Measurements from ENCODE around the gene WHRN. TPM values are rescaled to one million over a fixed set of nuclear protein-coding genes. Genes with fewer than 3 reads are reported as not detected.

WHRN gene
- total RNA-seq, 2 experiments from 2014 or later: 0.19 to 2.1 TPM

DNA sequence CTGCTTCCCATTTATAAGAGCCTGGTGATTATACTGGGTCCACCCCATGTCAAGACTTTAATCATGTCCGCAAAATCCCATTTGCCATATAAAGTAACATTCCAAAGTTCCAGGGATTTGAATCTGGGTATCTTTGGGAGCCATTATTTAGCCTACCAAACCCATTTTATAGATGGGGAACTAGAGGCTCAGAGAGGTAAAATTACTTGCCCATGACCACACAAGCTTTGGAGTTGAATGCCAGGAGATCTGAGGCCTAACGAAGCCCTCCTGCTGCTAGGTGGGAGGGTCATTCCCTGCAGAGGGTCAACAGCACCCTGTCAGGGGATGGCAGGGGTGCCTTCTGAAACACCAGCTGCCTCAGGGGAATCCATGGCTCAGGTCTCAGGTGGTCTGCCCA lies 104.5 kb downstream of the WHRN start:
- CTCF ChIA-PET (ENCODE audit: unreplicated experiment): no interaction called here
- peaks cover 18% of the 10 kb centered on the region for H3K79me2 ChIP-seq (ENCODE audit: insufficient read depth, low read depth, low read length)
- H3K36me3 ChIP-seq (ENCODE audit: insufficient read depth, low read length): peaks cover 5% of the 10 kb centered on the region; the same call in 1 of the 2 replicates
- TF ChIP-seq EZH2phosphoT487 (IDR thresholded peaks at IDR 0.05; ENCODE audit: borderline replicate concordance, low read depth, low read length): no peak
- TF ChIP-seq, protein P1, sequence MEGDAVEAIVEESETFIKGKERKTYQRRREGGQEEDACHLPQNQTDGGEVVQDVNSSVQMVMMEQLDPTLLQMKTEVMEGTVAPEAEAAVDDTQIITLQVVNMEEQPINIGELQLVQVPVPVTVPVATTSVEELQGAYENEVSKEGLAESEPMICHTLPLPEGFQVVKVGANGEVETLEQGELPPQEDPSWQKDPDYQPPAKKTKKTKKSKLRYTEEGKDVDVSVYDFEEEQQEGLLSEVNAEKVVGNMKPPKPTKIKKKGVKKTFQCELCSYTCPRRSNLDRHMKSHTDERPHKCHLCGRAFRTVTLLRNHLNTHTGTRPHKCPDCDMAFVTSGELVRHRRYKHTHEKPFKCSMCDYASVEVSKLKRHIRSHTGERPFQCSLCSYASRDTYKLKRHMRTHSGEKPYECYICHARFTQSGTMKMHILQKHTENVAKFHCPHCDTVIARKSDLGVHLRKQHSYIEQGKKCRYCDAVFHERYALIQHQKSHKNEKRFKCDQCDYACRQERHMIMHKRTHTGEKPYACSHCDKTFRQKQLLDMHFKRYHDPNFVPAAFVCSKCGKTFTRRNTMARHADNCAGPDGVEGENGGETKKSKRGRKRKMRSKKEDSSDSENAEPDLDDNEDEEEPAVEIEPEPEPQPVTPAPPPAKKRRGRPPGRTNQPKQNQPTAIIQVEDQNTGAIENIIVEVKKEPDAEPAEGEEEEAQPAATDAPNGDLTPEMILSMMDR (conservative IDR thresholded peaks at IDR 0.05; ENCODE audit: low read length): no peak
- no peaks in the 10 kb centered on the region for H4K20me1 ChIP-seq (ENCODE audit: insufficient read depth, low read length)
- no TSS peak for BruUV-seq (replicated peaks)
- H2AFZ ChIP-seq (ENCODE audit: low read length): no peak overlapping the region
- no peak overlapping the region for H3K4me3 ChIP-seq (ENCODE audit: low read depth, low read length, poor library complexity, severe bottlenecking)
- no peaks in the 10 kb centered on the region for H3K9me3 ChIP-seq (ENCODE audit: low read length)
- no peak for DNase-seq (ENCODE audit: low spot score)
- no peak overlapping the region for H3K27ac ChIP-seq (ENCODE audit: low read depth, low read length, poor library complexity, severe bottlenecking)
- POLR2A ChIA-PET: interaction anchor here (0.5 to 1.3 kb wide), 3 partner anchors 32 to 581 kb away, joined by 3 read pairs; no protein-coding TSS in a partner anchor
- H3K4me1 ChIP-seq (ENCODE audit: insufficient read depth, low read length, poor library complexity, severe bottlenecking): peaks cover 29% of the 10 kb centered on the region
- H3K9me2 ChIP-seq (ENCODE audit: insufficient read depth, low read length): no peaks in the 10 kb centered on the region
- intact Hi-C loops (cut with micrococcal nuclease; ENCODE audit: unreplicated experiment): no loop called here
- H3K4me2 ChIP-seq (ENCODE audit: low read length): no peak overlapping the region

DNA sequence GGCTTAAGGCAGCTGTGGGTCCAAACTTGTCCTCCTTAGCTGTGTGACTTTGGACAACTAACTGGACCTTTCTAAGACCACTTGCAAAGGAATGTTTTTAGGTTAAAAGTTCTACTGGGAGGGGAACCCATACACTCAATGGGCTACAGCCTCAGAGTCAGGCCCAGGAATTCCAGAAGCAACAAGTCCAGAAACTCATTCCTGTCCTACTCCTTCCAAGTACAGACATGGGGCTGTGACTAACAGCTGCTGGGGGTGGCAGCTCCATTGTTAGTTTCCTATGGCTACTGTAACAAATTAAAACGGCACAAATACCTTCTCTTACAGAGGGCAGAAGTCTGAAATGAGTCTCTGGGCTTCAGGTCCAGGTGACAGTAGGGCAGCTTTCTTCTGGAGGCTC lies 105.1 kb downstream of the WHRN start:
- Histone ChIP-seq H2AFZ (ENCODE audit: low read length) (no peak overlapping the region), H3K4me1 (ENCODE audit: insufficient read depth, low read length, poor library complexity, severe bottlenecking) (peaks cover 35% of the 10 kb centered on the region), H3K9me3 (ENCODE audit: low read length) (no peaks in the 10 kb centered on the region), H4K20me1 (ENCODE audit: insufficient read depth, low read length) (no peaks in the 10 kb centered on the region), H3K4me2 (ENCODE audit: low read length) (no peak overlapping the region), H3K9me2 (ENCODE audit: insufficient read depth, low read length) (no peaks in the 10 kb centered on the region), H3K36me3 (ENCODE audit: insufficient read depth, low read length) (peaks cover 9% of the 10 kb centered on the region; the same call in 1 of the 2 replicates), H3K4me3 (ENCODE audit: low read depth, low read length, poor library complexity, severe bottlenecking) (no peak overlapping the region), H3K27ac (ENCODE audit: low read depth, low read length, poor library complexity, severe bottlenecking) (no peak overlapping the region), H3K79me2 (ENCODE audit: insufficient read depth, low read depth, low read length) (peaks cover 23% of the 10 kb centered on the region)
- TF ChIP-seq, protein P1 (conservative IDR thresholded peaks at IDR 0.05; ENCODE audit: low read length): no peak
- no TSS peak for BruUV-seq (replicated peaks)
- ChIA-PET CTCF (ENCODE audit: unreplicated experiment) (interaction anchor here (0.9 kb wide), 1 partner anchor 14 kb away, joined by 4 read pairs; no protein-coding TSS in a partner anchor), POLR2A (interaction anchor here (0.5 to 1.4 kb wide), 6 partner anchors 11 to 582 kb away, joined by 3 to 6 read pairs (median 4); partner anchors contain the start of gene AKNA)
- intact Hi-C loops (cut with micrococcal nuclease; ENCODE audit: unreplicated experiment): no loop called here
- DNase-seq (ENCODE audit: low spot score): no peak

DNA sequence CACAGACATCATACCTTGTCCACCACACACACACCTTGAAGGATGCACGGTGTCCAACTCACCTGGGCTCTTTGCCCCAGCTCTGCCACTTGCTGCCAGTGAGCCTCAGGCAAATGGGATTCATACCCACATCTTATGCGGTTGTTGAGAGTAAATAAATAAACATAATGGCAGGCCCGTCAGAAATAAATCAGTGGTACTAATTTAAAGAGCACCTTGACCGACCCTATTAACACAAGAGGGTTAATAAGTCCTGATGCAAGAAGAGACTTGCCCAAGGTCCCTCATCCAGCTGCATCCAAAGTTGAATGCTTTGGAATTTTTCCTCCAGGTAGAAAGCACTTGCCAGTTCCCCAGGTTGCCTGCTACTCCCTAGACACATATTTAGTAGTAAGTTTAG lies 105.9 kb downstream of the WHRN start:
- TF ChIP-seq, protein P1 (conservative IDR thresholded peaks at IDR 0.05; ENCODE audit: low read length): no peak
- TF ChIP-seq EZH2phosphoT487 (IDR thresholded peaks at IDR 0.05; ENCODE audit: borderline replicate concordance, low read depth, low read length): no peak
- H3K79me2 ChIP-seq (ENCODE audit: insufficient read depth, low read depth, low read length): peaks cover 32% of the 10 kb centered on the region
- ChIA-PET POLR2A (interaction anchor here (0.6 to 1.4 kb wide), 6 partner anchors 11 to 1366 kb away, joined by 3 to 6 read pairs (median 3); partner anchors contain the start of gene AKNA), CTCF (ENCODE audit: unreplicated experiment) (interaction anchor here (0.6 to 0.9 kb wide), 3 partner anchors 13 to 839 kb away, joined by 4 to 9 read pairs (median 7); no protein-coding TSS in a partner anchor)
- BruUV-seq (replicated peaks): no TSS peak
- intact Hi-C loops (cut with micrococcal nuclease; ENCODE audit: unreplicated experiment): loop anchor here (5.0 kb wide), 1 partner anchor 208 kb away; no protein-coding TSS in a partner anchor
- H4K20me1 ChIP-seq (ENCODE audit: insufficient read depth, low read length): no peaks in the 10 kb centered on the region
- H3K36me3 ChIP-seq (ENCODE audit: insufficient read depth, low read length): peaks cover 17% of the 10 kb centered on the region; the same call in 1 of the 2 replicates
- no peak overlapping the region for H3K27ac ChIP-seq (ENCODE audit: low read depth, low read length, poor library complexity, severe bottlenecking)
- H2AFZ ChIP-seq (ENCODE audit: low read length): no peak overlapping the region
- no peaks in the 10 kb centered on the region for H3K9me2 ChIP-seq (ENCODE audit: insufficient read depth, low read length)
- H3K4me1 ChIP-seq (ENCODE audit: insufficient read depth, low read length, poor library complexity, severe bottlenecking): peaks cover 43% of the 10 kb centered on the region
- 0 out of 2 replicates have a peak overlapping the region, but pooled peaks have one; percentile 69 for H3K4me2 ChIP-seq (ENCODE audit: low read length)
- DNase-seq (ENCODE audit: low spot score): no peak
- H3K4me3 ChIP-seq (ENCODE audit: low read depth, low read length, poor library complexity, severe bottlenecking): no peak overlapping the region
- H3K9me3 ChIP-seq (ENCODE audit: low read length): no peaks in the 10 kb centered on the region

All from OCI-LY7 (cell line).